A673 (cell line): Measurements from ENCODE around the gene RFK. TPM values are rescaled to one million over a fixed set of nuclear protein-coding genes. Genes with fewer than 3 reads are reported as not detected.

Experiments
- BruUV-seq: library from RNA; stranded (reverse); fragments of 400-500 nt; replicated peaks from 2 replicates; lab custom pipeline; 2021; lab: Mats Ljungman, UMichigan
- CTCF ChIA-PET: fragments of 300-600 bp; sonication (Branson Sonifier 250); formaldehyde crosslinking; loops from one replicate; lab custom pipeline; 2022; ENCODE audit warnings: antibody characterized with exemption; lab: Charles Lee
- POLR2A ChIA-PET: fragments of 300-600 bp; sonication (Branson Sonifier 250); formaldehyde crosslinking; loops from one replicate; lab custom pipeline; 2022; ENCODE audit warnings: antibody characterized with exemption; ENCODE audit not compliant: low non-redundant PET; lab: Charles Lee
- DNase-seq: peaks from one replicate; pipeline ENCODE4 v3.0.0-alpha.2; 2015; ENCODE audit warnings: low spot score
- H3K27ac ChIP-seq: fragments of 200-600 bp; sonication (generic); 2 replicates; pipeline ENCODE4 v1.5.1; 2016; ENCODE audit warnings: mixed run types, low read depth, mild to moderate bottlenecking, mixed read lengths, antibody characterized with exemption, low read length; ENCODE audit not compliant: poor library complexity, severe bottlenecking
- H3K27me3 ChIP-seq: fragments of 200-600 bp; sonication (generic); replicated peaks from 2 replicates; pipeline ENCODE4 v1.6.1; 2017; ENCODE audit warnings: mixed run types, low read depth, mild to moderate bottlenecking, mixed read lengths, antibody characterized with exemption, low read length; ENCODE audit not compliant: insufficient read depth, poor library complexity
- H3K36me3 ChIP-seq: fragments of 200-600 bp; sonication (generic); 2 replicates; pipeline ENCODE4 v1.6.1; 2016; ENCODE audit warnings: mixed run types, mild to moderate bottlenecking, mixed read lengths, antibody characterized with exemption, low read length; ENCODE audit not compliant: insufficient read depth, poor library complexity, severe bottlenecking
- H3K4me1 ChIP-seq: fragments of 200-600 bp; sonication (generic); 2 replicates; pipeline ENCODE4 v1.6.1; 2017; ENCODE audit warnings: mixed run types, mild to moderate bottlenecking, mixed read lengths, antibody characterized with exemption, low read length; ENCODE audit not compliant: insufficient read depth, poor library complexity, severe bottlenecking
- H3K4me3 ChIP-seq: fragments of 200-600 bp; sonication (generic); 2 replicates; pipeline ENCODE4 v1.5.1; 2016; ENCODE audit warnings: low read depth, mixed run types, mild to moderate bottlenecking, mixed read lengths, low read length; ENCODE audit not compliant: poor library complexity, severe bottlenecking
- H3K9me3 ChIP-seq: fragments of 200-600 bp; sonication (generic); 2 replicates; pipeline ENCODE4 v1.6.1; 2016; ENCODE audit warnings: mixed run types, low read depth, mild to moderate bottlenecking, mixed read lengths, antibody characterized with exemption, low read length; ENCODE audit not compliant: poor library complexity, severe bottlenecking
- EZH2 ChIP-seq: fragments of 200-600 bp; sonication (generic); IDR thresholded peaks from 2 replicates; pipeline ENCODE4 v1.6.1; 2017; ENCODE audit warnings: borderline replicate concordance, low read depth, mild to moderate bottlenecking, mixed read lengths, antibody characterized with exemption, low read length; ENCODE audit not compliant: poor library complexity, severe bottlenecking
- intact Hi-C: fragments of 100-400 bp; cut with micrococcal nuclease; formaldehyde crosslinking; loops from one replicate; pipeline ENCODE4 v1.10.0; 2022; ENCODE audit not compliant: unreplicated experiment
- total RNA-seq: library from RNA; stranded (reverse); gene quantifications from 2 replicates; pipeline ENCODE4 v1.2.3, GENCODE V29; 2021
- TF ChIP-seq, protein P1 (sequence below): fragments of 300-800, 200-600 bp; sonication (generic); conservative IDR thresholded peaks from 2 replicates; pipeline ENCODE4 v1.5.1; 2017; ENCODE audit warnings: low read depth, mild to moderate bottlenecking, antibody characterized with exemption, low read length, moderate library complexity, mixed read lengths

Gene RFK
- total RNA-seq, 1 experiment from 2014 or later: 22.1 TPM

- DNase-seq: no peak
- Histone ChIP-seq H3K4me3 (no peak overlapping the region), H3K9me3 (no peaks in the 10 kb centered on the region), H3K4me1 (no peaks in the 10 kb centered on the region), H3K27ac (no peak overlapping the region), H3K36me3 (no peaks in the 10 kb centered on the region), H3K27me3 (no peaks in the 10 kb centered on the region)
- POLR2A ChIA-PET: no interaction called here
- no TSS peak for BruUV-seq
- intact Hi-C loops: no loop called here
- TF ChIP-seq, protein P1, sequence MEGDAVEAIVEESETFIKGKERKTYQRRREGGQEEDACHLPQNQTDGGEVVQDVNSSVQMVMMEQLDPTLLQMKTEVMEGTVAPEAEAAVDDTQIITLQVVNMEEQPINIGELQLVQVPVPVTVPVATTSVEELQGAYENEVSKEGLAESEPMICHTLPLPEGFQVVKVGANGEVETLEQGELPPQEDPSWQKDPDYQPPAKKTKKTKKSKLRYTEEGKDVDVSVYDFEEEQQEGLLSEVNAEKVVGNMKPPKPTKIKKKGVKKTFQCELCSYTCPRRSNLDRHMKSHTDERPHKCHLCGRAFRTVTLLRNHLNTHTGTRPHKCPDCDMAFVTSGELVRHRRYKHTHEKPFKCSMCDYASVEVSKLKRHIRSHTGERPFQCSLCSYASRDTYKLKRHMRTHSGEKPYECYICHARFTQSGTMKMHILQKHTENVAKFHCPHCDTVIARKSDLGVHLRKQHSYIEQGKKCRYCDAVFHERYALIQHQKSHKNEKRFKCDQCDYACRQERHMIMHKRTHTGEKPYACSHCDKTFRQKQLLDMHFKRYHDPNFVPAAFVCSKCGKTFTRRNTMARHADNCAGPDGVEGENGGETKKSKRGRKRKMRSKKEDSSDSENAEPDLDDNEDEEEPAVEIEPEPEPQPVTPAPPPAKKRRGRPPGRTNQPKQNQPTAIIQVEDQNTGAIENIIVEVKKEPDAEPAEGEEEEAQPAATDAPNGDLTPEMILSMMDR: no peak
- TF ChIP-seq EZH2: no peak
- CTCF ChIA-PET: no interaction called here
Measured at GRCh38 chr9:76377791-76378190, 16.4 kb downstream of the RFK start.

DNA sequence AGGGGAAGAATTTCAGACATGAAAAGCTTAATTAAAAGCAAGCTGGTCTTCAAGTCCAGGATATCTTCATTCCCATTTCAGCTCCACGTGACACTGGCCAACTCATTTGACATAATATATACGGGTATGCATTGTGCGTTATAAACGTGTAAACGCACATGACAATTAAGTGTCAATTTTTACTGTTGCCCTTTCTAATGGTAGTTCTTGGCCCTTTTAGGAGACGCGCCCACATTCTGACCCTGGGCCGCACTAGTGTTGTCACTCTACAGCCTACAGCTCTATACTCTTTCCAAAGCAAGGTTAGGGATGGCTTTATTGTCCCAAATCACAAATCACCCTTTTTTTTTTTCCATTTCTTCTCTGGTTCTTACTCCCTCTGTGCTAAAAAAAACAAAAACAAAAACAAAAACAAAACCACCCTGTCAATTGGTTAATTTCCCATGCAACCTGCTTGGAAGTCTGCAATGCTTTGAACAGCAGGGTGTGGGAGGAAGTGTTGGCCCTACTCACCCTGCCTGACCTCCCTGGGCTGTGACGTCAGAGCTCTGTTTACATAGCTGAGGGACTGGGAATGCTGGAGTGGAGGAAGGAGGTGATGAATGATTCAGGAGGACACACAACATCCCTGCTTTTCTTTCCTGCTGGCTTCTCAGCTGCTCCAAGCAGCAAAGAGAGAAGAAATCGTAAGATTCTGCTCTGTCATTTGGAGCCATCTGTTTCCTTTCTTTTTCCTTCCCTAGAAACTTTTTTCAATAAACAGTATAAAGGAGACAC, 19.3 kb downstream of the RFK start:
- Histone ChIP-seq H3K9me3 (no peaks in the 10 kb centered on the region), H3K36me3 (no peaks in the 10 kb centered on the region), H3K4me1 (no peaks in the 10 kb centered on the region), H3K4me3 (no peak overlapping the region), H3K27me3 (no peaks in the 10 kb centered on the region), H3K27ac (no peak overlapping the region)
- TF ChIP-seq, protein P1: no peak
- no peak for TF ChIP-seq EZH2
- POLR2A ChIA-PET: no interaction called here
- CTCF ChIA-PET: no interaction called here
- intact Hi-C loops: no loop called here
- no TSS peak for BruUV-seq
- no peak for DNase-seq

- TF ChIP-seq, protein P1: no peak
- TF ChIP-seq EZH2: no peak
- Histone ChIP-seq H3K27me3 (no peaks in the 10 kb centered on the region), H3K36me3 (no peaks in the 10 kb centered on the region), H3K4me3 (no peak overlapping the region), H3K9me3 (no peaks in the 10 kb centered on the region), H3K4me1 (no peaks in the 10 kb centered on the region), H3K27ac (no peak overlapping the region)
- BruUV-seq: no TSS peak
- no peak for DNase-seq
- CTCF ChIA-PET: no interaction called here
- intact Hi-C loops: no loop called here
- POLR2A ChIA-PET: no interaction called here
Measured at GRCh38 chr9:76373784-76374474, 20.3 kb downstream of the RFK start.
